Activated naive CD4-positive, alpha-beta T cell treated with anti-CD3 and anti-CD28 coated beads, Interleukin-2, amount 50 U/mL, for 24 hours (primary cell): Measurements from ENCODE around the gene PDXK.
A peak's percentile ranks its signal among the peaks of the same experiment; 100 is the strongest.

Experiments
- H3K27ac Mint-ChIP-seq: one replicate; pipeline ENCODE4 v1.8.0; 2021; ENCODE audit warnings: mild to moderate bottlenecking, mixed read lengths
- H3K27me3 Mint-ChIP-seq: one replicate; pipeline ENCODE4 v1.8.0; 2021; ENCODE audit warnings: mixed read lengths
- H3K36me3 Mint-ChIP-seq: one replicate; pipeline ENCODE4 v1.8.0; 2021; ENCODE audit warnings: mixed read lengths
- H3K4me1 Mint-ChIP-seq: one replicate; pipeline ENCODE4 v1.8.0; 2021; ENCODE audit warnings: mixed read lengths
- H3K4me3 Mint-ChIP-seq: one replicate; pipeline ENCODE4 v1.8.0; 2021; ENCODE audit warnings: mild to moderate bottlenecking, mixed read lengths
- H3K9me3 Mint-ChIP-seq: one replicate; pipeline ENCODE4 v1.8.0; 2021; ENCODE audit warnings: mixed read lengths

Gene PDXK

DNA sequence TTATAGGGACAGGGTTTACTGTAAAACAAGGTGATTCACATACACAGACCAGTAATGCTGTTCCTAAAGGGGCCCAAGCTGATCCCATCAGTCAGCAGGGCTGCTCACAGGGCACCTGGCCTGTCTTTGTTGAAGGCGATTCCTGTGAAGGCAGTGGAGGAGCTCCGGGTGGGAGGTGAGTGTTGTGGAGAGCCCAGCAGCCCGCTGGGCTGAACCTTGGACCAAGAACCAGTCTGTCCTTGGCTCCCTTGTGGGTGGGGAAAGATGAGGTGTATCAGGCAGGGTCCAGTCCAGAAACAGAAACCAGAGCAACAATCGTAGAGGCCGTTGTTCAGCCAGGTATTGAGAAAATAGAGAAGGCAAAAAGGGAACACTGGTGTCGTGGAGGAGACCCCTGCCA is 12.5 kb downstream of the PDXK start:
- Mint-ChIP-seq H3K27ac (no peak overlapping the region), H3K4me3 (no peak overlapping the region), H3K27me3 (no peaks in the 10 kb centered on the region), H3K36me3 (peaks cover 4% of the 10 kb centered on the region), H3K4me1 (peaks cover 48% of the 10 kb centered on the region), H3K9me3 (no peaks in the 10 kb centered on the region)

GRCh38 chr21:43731891-43732711 is 13.2 kb downstream of the PDXK start:
- no peaks in the 10 kb centered on the region for H3K27me3 Mint-ChIP-seq
- H3K9me3 Mint-ChIP-seq, result no peaks in the 10 kb centered on the region
- H3K27ac Mint-ChIP-seq, result no peak overlapping the region
- H3K36me3 Mint-ChIP-seq, result peaks cover 2% of the 10 kb centered on the region
- peaks cover 41% of the 10 kb centered on the region for H3K4me1 Mint-ChIP-seq
- no peak overlapping the region for H3K4me3 Mint-ChIP-seq

- H3K4me3 Mint-ChIP-seq, result no peak overlapping the region
- H3K9me3 Mint-ChIP-seq, result no peaks in the 10 kb centered on the region
- no peak overlapping the region for H3K27ac Mint-ChIP-seq
- peaks cover 32% of the 10 kb centered on the region for H3K4me1 Mint-ChIP-seq
- peaks cover 2% of the 10 kb centered on the region for H3K36me3 Mint-ChIP-seq
- H3K27me3 Mint-ChIP-seq, result no peaks in the 10 kb centered on the region
These were observed 14.1 kb downstream of the PDXK start for GRCh38 chr21:43733060-43733459.

DNA sequence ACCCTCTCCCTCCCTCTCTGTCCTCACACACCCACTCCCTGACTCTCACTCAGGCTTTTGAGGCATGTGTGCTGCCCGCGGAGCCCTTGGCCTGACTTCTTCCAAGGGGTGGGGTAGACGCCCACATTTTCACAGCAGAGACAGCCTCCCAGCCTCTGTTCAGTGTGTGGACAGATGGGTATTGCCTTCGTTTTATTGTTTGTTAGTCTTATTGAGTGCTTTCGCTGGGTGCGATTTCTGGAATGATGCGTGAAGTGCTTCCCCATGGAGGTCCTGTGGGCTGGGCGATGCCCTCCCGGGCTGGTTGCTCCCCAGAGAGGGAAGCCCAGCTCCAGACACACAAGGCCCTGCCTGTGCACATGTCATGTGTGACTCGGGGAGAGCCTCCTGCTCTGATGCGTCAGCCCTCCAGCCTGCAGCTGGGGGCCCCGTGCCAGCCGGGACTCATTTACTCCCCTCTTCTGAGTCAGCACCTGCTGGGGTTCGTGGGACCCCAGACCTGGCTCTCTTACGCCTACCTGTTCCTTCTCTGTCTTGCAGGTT is 14.7 kb downstream of the PDXK start:
- H3K4me1 Mint-ChIP-seq, result peaks cover 26% of the 10 kb centered on the region
- no peak overlapping the region for H3K27ac Mint-ChIP-seq
- H3K4me3 Mint-ChIP-seq, result no peak overlapping the region
- H3K27me3 Mint-ChIP-seq, result no peaks in the 10 kb centered on the region
- H3K9me3 Mint-ChIP-seq, result no peaks in the 10 kb centered on the region
- peaks cover 2% of the 10 kb centered on the region for H3K36me3 Mint-ChIP-seq

DNA sequence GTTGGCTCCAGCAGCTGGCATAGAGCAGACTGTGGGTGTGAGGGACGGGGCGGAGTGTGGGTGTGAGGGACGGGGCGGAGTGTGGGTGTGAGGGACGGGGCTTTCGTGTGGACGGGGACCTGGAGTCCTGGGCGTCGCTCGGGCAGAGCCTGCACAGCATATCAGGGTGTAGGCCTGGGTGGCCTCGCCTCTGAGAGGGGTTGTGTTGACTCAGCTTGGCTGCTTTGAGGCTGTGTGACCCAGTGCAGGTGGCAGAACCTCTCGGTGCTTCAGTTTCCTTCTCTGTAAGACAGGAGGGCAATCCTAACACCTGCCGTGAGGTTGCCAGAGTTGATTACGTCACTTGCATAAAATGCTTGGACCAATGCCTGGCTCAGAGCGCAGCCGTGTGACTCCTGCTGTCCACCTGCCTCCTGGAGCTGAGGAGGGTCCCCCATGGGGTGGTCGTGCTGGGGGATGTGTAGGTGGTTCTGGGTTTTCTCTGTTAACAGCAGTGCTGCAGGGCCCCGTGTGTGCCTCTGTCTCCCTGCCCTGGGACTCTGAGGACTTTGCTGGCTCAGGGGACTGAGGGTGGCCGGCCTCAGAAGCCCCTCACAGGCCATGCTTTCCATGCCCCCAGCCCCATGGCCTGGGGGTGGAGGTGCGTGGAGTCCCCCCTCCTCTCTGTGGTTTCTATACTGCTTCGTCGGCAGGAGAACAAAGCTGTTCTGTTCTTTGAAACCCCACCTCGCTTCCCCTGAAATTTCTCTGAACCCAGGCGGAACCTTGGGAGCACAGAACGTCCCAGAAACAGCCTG is 15.4 kb downstream of the PDXK start:
- Mint-ChIP-seq H3K27me3 (no peaks in the 10 kb centered on the region), H3K9me3 (no peaks in the 10 kb centered on the region), H3K4me3 (no peak overlapping the region), H3K36me3 (peaks cover 2% of the 10 kb centered on the region), H3K27ac (no peak overlapping the region), H3K4me1 (peaks cover 22% of the 10 kb centered on the region)

- no peak overlapping the region for H3K27ac Mint-ChIP-seq
- H3K36me3 Mint-ChIP-seq, result peaks cover 2% of the 10 kb centered on the region
- no peaks in the 10 kb centered on the region for H3K9me3 Mint-ChIP-seq
- H3K4me3 Mint-ChIP-seq, result no peak overlapping the region
- H3K4me1 Mint-ChIP-seq, result peaks cover 21% of the 10 kb centered on the region
- H3K27me3 Mint-ChIP-seq, result no peaks in the 10 kb centered on the region
These were observed 15.9 kb downstream of the PDXK start for GRCh38 chr21:43734928-43735229.

DNA sequence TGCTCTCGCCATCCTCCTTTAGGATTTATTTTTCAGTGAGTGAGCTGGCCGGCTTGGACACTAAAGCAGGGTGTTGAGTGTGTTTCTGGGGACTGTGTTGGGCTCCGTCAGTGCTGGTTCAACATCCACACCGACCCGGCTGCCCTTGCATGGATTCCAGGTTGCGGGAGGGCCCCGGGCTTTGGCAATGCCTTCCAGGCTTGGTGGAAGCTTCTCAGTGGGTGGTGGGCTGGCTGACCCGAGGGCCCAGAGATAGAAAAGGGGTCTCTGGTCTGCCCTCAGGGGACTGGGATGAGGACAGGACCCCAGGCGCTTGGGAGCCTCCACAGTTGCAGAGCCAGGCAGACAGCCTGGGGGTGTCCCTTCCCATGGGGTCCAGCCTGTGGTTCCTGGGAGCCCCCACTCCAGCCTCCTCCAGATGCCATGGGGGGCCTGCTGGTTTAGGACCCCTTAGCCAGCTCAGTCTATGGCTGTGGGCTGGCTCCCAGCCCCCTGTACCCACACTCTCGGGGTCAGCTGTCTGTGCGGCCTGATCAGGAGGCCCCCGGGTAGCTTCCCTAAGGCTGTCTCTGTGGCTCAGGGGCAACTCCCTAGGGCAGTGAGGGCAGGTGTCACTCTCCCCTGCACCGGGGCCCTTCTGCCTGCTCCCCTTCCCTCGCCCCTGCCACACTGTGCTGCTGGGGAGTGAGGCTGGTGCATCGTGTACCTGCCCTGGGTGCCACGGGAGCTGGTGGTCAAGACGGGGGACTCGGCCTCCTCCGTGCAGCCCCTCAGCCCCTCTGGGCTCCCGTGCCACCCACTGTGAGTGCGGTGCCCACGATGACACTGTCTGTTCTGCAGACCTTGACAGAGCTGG is 16.5 kb downstream of the PDXK start:
- H3K4me1 Mint-ChIP-seq, result peaks cover 21% of the 10 kb centered on the region
- no peaks in the 10 kb centered on the region for H3K9me3 Mint-ChIP-seq
- H3K36me3 Mint-ChIP-seq, result peaks cover 2% of the 10 kb centered on the region
- no peak overlapping the region for H3K27ac Mint-ChIP-seq
- H3K27me3 Mint-ChIP-seq, result no peaks in the 10 kb centered on the region
- H3K4me3 Mint-ChIP-seq, result no peak overlapping the region

DNA sequence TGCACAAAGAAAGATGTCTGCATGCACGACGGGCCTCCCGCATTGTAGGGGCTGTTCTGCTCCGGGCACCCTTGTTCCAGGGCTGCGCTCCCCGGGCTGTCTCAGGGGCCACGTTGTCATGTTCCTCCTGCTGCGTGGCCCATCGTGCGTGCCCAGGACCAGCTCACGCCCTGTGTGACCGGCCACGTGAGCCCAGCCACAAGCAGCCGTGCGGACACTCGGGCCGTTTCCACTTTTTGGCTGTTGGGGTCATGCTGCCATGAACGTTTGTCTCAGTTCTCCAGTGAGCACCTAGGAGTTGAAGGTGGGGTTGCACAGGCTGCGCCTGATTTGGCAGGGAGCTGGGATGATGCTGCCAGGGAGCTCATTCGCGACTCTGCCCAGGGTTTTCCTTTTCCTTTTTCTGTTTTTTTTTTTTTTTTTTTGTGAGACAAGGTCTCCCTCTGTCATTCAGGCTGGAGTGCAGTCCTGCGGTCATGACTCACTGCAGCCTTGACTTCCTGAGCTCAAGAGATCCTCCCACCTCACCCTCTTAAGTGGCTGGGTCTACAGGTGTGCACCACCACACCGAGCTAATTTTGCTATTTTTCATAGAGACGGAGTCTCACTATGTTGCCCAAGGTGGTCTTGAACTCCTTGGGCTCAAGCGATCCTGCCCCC is 17.4 kb downstream of the PDXK start:
- Mint-ChIP-seq H3K9me3 (no peaks in the 10 kb centered on the region), H3K4me1 (peaks cover 17% of the 10 kb centered on the region), H3K4me3 (no peak overlapping the region), H3K27ac (no peak overlapping the region), H3K27me3 (no peaks in the 10 kb centered on the region), H3K36me3 (peaks cover 2% of the 10 kb centered on the region)

DNA sequence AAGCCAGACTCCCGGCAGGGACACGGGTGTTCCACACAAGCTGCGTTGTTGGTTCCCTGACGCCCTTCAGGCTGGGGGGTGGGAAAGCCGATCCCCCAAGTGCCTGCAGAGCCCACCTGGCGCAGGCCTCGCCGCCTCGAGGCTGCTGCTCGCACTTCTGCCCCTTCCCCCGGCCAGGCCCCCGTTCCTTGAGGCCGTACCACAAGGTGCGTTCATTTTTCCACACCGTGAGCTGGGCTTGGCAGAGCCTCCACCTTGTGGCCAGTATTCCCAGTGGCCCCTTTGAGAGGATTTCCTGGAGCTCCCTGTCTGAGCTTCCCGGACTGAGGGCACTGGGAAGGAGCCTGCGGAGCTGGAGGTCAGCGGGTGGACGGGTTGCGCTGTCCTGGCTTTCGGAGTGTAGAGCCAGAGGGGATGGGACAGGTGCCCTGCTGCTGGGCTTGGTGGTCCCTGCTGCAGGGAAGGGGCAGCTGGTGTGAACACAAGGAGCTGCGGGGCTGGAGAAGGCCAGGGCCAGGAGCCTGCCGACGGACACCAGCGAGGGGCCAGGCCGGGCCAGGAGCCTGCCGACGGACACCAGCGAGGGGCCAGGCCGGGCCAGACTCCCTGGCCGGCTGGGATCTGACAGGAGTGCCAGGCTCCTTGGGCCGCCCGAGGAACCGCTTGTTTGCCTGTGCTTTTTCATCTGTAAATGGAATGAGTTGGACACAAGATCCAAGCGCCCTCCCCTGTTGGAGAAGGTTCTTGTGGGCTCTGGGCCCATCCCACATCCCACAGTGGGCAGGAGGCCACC is 18.4 kb downstream of the PDXK start:
- no peaks in the 10 kb centered on the region for H3K27me3 Mint-ChIP-seq
- no peaks in the 10 kb centered on the region for H3K9me3 Mint-ChIP-seq
- peaks cover 2% of the 10 kb centered on the region for H3K36me3 Mint-ChIP-seq
- no peak overlapping the region for H3K4me3 Mint-ChIP-seq
- H3K27ac Mint-ChIP-seq, result no peak overlapping the region
- peaks cover 14% of the 10 kb centered on the region for H3K4me1 Mint-ChIP-seq

- Mint-ChIP-seq H3K4me1 (peaks cover 4% of the 10 kb centered on the region), H3K4me3 (no peak overlapping the region), H3K27me3 (no peaks in the 10 kb centered on the region), H3K9me3 (no peaks in the 10 kb centered on the region), H3K36me3 (peaks cover 2% of the 10 kb centered on the region), H3K27ac (no peak overlapping the region)
These were observed 20.9 kb downstream of the PDXK start for GRCh38 chr21:43739621-43740435.

DNA sequence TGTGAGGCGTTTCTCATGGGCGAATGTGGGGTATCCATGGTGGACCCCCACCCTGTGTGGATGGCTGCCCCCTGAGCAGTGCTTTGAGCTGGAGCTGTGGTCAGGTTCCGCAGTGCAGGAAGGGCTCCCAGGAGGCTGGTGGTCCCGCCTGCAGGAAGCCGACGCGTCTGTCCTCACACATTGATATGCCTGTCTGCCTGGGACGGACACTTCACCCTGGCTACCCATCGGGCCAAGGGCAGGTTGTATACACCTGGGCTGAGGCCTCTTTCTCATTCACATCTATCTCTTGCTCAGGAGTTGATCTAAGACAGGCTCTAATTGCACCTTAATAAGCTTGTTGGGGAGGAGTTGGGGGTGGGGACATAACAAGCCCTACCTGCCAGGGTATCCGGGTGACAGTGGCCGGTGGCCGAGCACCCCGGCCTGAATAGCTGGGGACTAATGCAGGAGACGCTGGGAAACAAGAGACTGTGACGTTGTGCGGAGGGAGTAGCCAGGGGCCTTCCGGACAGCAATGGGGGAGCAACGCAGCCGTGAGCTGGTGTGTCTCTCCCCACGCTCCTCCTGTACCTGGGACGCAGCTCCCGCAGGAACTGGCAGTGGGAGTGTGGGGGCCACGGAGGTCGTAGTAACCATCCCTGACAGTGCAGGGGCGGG is 21.7 kb downstream of the PDXK start:
- no peaks in the 10 kb centered on the region for H3K27me3 Mint-ChIP-seq
- H3K36me3 Mint-ChIP-seq, result peaks cover 6% of the 10 kb centered on the region
- no peaks in the 10 kb centered on the region for H3K9me3 Mint-ChIP-seq

GRCh38 chr21:43741423-43742096 is 22.6 kb downstream of the PDXK start:
- Mint-ChIP-seq H3K4me3 (no peak overlapping the region), H3K27me3 (no peaks in the 10 kb centered on the region), H3K4me1 (peaks cover 4% of the 10 kb centered on the region), H3K9me3 (no peaks in the 10 kb centered on the region), H3K27ac (no peak overlapping the region), H3K36me3 (peaks cover 6% of the 10 kb centered on the region)

More for the DNA sequence above, 21.7 kb downstream of the PDXK start:
- peaks cover 4% of the 10 kb centered on the region for H3K4me1 Mint-ChIP-seq
- peak overlapping the region; percentile 30 for H3K27ac Mint-ChIP-seq
- H3K4me3 Mint-ChIP-seq, result no peak overlapping the region

DNA sequence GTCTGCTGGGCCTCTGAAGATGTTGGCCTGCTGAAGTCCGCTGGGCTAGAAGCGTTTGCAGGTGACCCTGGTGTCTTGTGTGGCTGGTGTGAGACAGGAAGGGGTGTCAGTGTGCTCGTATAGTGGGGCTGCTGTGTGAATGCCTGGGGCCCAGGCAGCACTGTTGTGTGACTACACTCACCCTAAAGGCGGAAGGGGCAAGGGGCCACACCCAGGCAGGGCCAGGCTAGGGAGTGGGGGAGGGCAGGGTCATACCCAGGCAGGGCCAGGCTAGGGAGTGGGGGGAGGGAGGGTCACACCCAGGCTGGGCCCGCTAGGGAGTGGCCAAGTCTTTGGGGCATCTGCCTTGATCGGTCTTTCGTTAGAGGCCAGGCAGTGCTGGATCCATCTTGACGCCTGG is 25.0 kb downstream of the PDXK start:
- H3K27ac Mint-ChIP-seq, result no peak overlapping the region

More for the DNA sequence above, 25.0 kb downstream of the PDXK start:
- H3K36me3 Mint-ChIP-seq, result peaks cover 7% of the 10 kb centered on the region
- H3K9me3 Mint-ChIP-seq, result no peaks in the 10 kb centered on the region
- H3K27me3 Mint-ChIP-seq, result no peaks in the 10 kb centered on the region
- H3K4me1 Mint-ChIP-seq, result peaks cover 4% of the 10 kb centered on the region
- no peak overlapping the region for H3K4me3 Mint-ChIP-seq
